ENCODE results near the gene PREB. TPM values are rescaled to one million over a fixed set of nuclear protein-coding genes. Genes with fewer than 3 reads are reported as not detected.

Gene PREB
- total RNA-seq, 1 donor from 2014 or later, result 38.7 TPM

- no peak for DNase-seq
- no peak for TF ChIP-seq CTCF (IDR thresholded peaks at IDR 0.05)
- H3K4me3 Mint-ChIP-seq, result no peak overlapping the region
- ATAC-seq (ENCODE audit: low read depth), result no peak
- H3K27ac Mint-ChIP-seq, result no peak overlapping the region
- intact Hi-C loops (cut with micrococcal nuclease), result no loop called here
- no peaks in the 10 kb centered on the region for H3K4me1 Mint-ChIP-seq
- CTCF ChIA-PET, result interaction anchor here (0.9 to 4.6 kb wide), 3 partner anchors 32 to 178 kb away, joined by 3 to 38 read pairs (median 4); partner anchors contain the start of gene PREB
- H3K27me3 Mint-ChIP-seq, result peaks cover 6% of the 10 kb centered on the region
- POLR2A ChIA-PET, result interaction anchor here (0.6 to 1.1 kb wide), 2 partner anchors 34 to 177 kb away, joined by 4 to 7 read pairs; no protein-coding TSS in a partner anchor
- no peaks in the 10 kb centered on the region for H3K36me3 Mint-ChIP-seq (ENCODE audit: low read depth)
- H3K9me3 Mint-ChIP-seq, result no peaks in the 10 kb centered on the region
Observed at GRCh38 chr2:27102329-27102728, 32.1 kb downstream of the PREB start.

GRCh38 chr2:27100036-27100435, 34.4 kb downstream of the PREB start:
- H3K4me3 Mint-ChIP-seq, result no peak overlapping the region
- ChIA-PET POLR2A (no interaction called here), CTCF (interaction anchor here (0.7 to 4.6 kb wide), 5 partner anchors 91 to 203 kb away, joined by 3 to 38 read pairs (median 7); partner anchors contain the start of gene CAD)
- H3K9me3 Mint-ChIP-seq, result no peaks in the 10 kb centered on the region
- H3K4me1 Mint-ChIP-seq, result peaks cover 11% of the 10 kb centered on the region
- DNase-seq, result no peak
- no peaks in the 10 kb centered on the region for H3K36me3 Mint-ChIP-seq (ENCODE audit: low read depth)
- no peak overlapping the region for H3K27ac Mint-ChIP-seq
- peaks cover 6% of the 10 kb centered on the region for H3K27me3 Mint-ChIP-seq
- no peak for TF ChIP-seq CTCF (IDR thresholded peaks at IDR 0.05)
- intact Hi-C loops (cut with micrococcal nuclease), result no loop called here
- no peak for ATAC-seq (ENCODE audit: low read depth)

GRCh38 chr2:27099334-27099955, 35.0 kb downstream of the PREB start:
- H3K4me1 Mint-ChIP-seq, result peaks cover 11% of the 10 kb centered on the region
- H3K4me3 Mint-ChIP-seq, result no peak overlapping the region
- ChIA-PET CTCF (interaction anchor here (0.9 to 4.6 kb wide), 5 partner anchors 92 to 204 kb away, joined by 3 to 38 read pairs (median 7); partner anchors contain the start of genes CAD and TRIM54), POLR2A (interaction anchor here (0.5 kb wide), 1 partner anchor 12 kb away, joined by 4 read pairs; no protein-coding TSS in a partner anchor)
- H3K27me3 Mint-ChIP-seq, result peaks cover 1% of the 10 kb centered on the region
- ATAC-seq (ENCODE audit: low read depth), result no peak
- H3K9me3 Mint-ChIP-seq, result no peaks in the 10 kb centered on the region
- no peaks in the 10 kb centered on the region for H3K36me3 Mint-ChIP-seq (ENCODE audit: low read depth)
- intact Hi-C loops (cut with micrococcal nuclease), result no loop called here
- H3K27ac Mint-ChIP-seq, result no peak overlapping the region
- TF ChIP-seq CTCF (IDR thresholded peaks at IDR 0.05), result no peak
- DNase-seq, result no peak

GRCh38 chr2:27097341-27097740, 37.1 kb downstream of the PREB start:
- no peaks in the 10 kb centered on the region for H3K36me3 Mint-ChIP-seq (ENCODE audit: low read depth)
- ATAC-seq (ENCODE audit: low read depth) (no peak), DNase-seq (no peak)
- no peaks in the 10 kb centered on the region for H3K27me3 Mint-ChIP-seq
- TF ChIP-seq CTCF (IDR thresholded peaks at IDR 0.05), result no peak
- H3K4me3 Mint-ChIP-seq, result no peak overlapping the region
- peaks cover 11% of the 10 kb centered on the region for H3K4me1 Mint-ChIP-seq
- POLR2A ChIA-PET, result interaction anchor here (2.1 kb wide), 1 partner anchor 26 kb away, joined by 7 read pairs; the partner anchor contains the start of gene OST4
- H3K9me3 Mint-ChIP-seq, result no peaks in the 10 kb centered on the region
- CTCF ChIA-PET, result interaction anchor here (0.7 to 2.1 kb wide), 8 partner anchors 16 to 206 kb away, joined by 3 to 14 read pairs (median 4); no protein-coding TSS in a partner anchor
- intact Hi-C loops (cut with micrococcal nuclease), result no loop called here
- H3K27ac Mint-ChIP-seq, result no peak overlapping the region

- Mint-ChIP-seq H3K4me1 (peaks cover 11% of the 10 kb centered on the region), H3K4me3 (no peak overlapping the region), H3K36me3 (ENCODE audit: low read depth) (no peaks in the 10 kb centered on the region), H3K27ac (no peak overlapping the region), H3K9me3 (no peaks in the 10 kb centered on the region), H3K27me3 (no peaks in the 10 kb centered on the region)
- ChIA-PET POLR2A (interaction anchor here (1.4 to 2.1 kb wide), 3 partner anchors 26 to 115 kb away, joined by 4 to 7 read pairs (median 6); partner anchors contain the start of genes ATRAID, OST4, PREB and SLC5A6), CTCF (interaction anchor here (0.7 to 2.1 kb wide), 8 partner anchors 9 to 206 kb away, joined by 3 to 14 read pairs (median 4); no protein-coding TSS in a partner anchor)
- intact Hi-C loops (cut with micrococcal nuclease), result loop anchor here (1.0 kb wide), 1 partner anchor 11 kb away; the partner anchor contains the start of gene KHK
- TF ChIP-seq CTCF (IDR thresholded peaks at IDR 0.05), result no peak
- DNase-seq, result no peak
- ATAC-seq (ENCODE audit: low read depth), result no peak
Observed at GRCh38 chr2:27096748-27097297, 37.6 kb downstream of the PREB start.

Data from activated B cell treated with CpG ODN at 0.5 μM for 24 hours (primary cell).